HepG2 (cell line): Measurements from ENCODE around the gene WDR20. TPM values are rescaled to one million over a fixed set of nuclear protein-coding genes. Genes with fewer than 3 reads are reported as not detected.

Experiments used
- BRCA1 ChIP-seq: sonication (generic); formaldehyde crosslinking; IDR thresholded peaks from 2 replicates; pipeline ENCODE4 v1.4.0; 2020; ENCODE audit warnings: missing genetic modification reagents
- CENPT ChIP-seq: sonication (generic); formaldehyde crosslinking; IDR thresholded peaks from 2 replicates; pipeline ENCODE4 v1.8.0; 2022; ENCODE audit warnings: low read depth, mild to moderate bottlenecking, moderate library complexity, missing genetic modification reagents
- EED ChIP-seq: sonication (generic); formaldehyde crosslinking; IDR thresholded peaks from 2 replicates; pipeline ENCODE4 v1.5.0; 2020; ENCODE audit warnings: mild to moderate bottlenecking, missing genetic modification reagents
- GTF3A ChIP-seq: sonication (generic); formaldehyde crosslinking; conservative IDR thresholded peaks from 2 replicates; pipeline ENCODE4 v1.4.0; 2020; ENCODE audit warnings: mild to moderate bottlenecking, missing genetic modification reagents
- MEF2D ChIP-seq: sonication (generic); formaldehyde crosslinking; IDR thresholded peaks from 2 replicates; pipeline ENCODE4 v1.5.1; 2020; ENCODE audit warnings: mild to moderate bottlenecking, missing genetic modification reagents
- NFIC ChIP-seq: IDR thresholded peaks from 2 replicates; pipeline ENCODE4 v1.6.1; 2012; ENCODE audit warnings: mild to moderate bottlenecking, low read length, inconsistent platforms
- ZNF10 ChIP-seq: sonication (generic); formaldehyde crosslinking; IDR thresholded peaks from 2 replicates; pipeline ENCODE4 v1.4.0; 2020; ENCODE audit warnings: mild to moderate bottlenecking, low read depth, missing genetic modification reagents, borderline replicate concordance
- ZNF142 ChIP-seq: sonication (generic); formaldehyde crosslinking; IDR thresholded peaks from 2 replicates; pipeline ENCODE4 v1.4.0; 2020; ENCODE audit warnings: missing genetic modification reagents
- ZNF274 ChIP-seq: sonication (generic); formaldehyde crosslinking; IDR thresholded peaks from 2 replicates; pipeline ENCODE4 v1.5.1; 2020; ENCODE audit warnings: mild to moderate bottlenecking, missing genetic modification reagents
- polyA plus RNA-seq, 8 experiments: library from polyadenylated mRNA; depleted of rRNA in 3 of 8; stranded (reverse) in 7 of 8; unstranded in 1 of 8; fragments of >200 nt; fragmentation: Illumina TruSeq in 4 of 8; extraction: Trizol in 4 of 8; gene quantifications; 2 replicates each; pipeline versions ENCODE4 v1.2.1 to v1.2.3, GENCODE V29; 2011 to 2016; ENCODE audit warnings: low read depth in 4 of 8, missing spikeins in 1 of 8, mixed read lengths in 1 of 8; ENCODE audit not compliant: insufficient read depth in 1 of 8
- total RNA-seq, 5 experiments: library from RNA; depleted of rRNA; stranded (reverse); fragments of >200 nt; fragmentation: Illumina TruSeq; extraction: Trizol; gene quantifications; 2 replicates each; pipeline ENCODE4 v1.2.3, GENCODE V29; 2016; ENCODE audit warnings: low read depth in 1 of 5

Gene WDR20
- total and polyA plus RNA-seq, 2 of the 13 experiments (the other 11 are each of a cell fraction or from before 2014, with no cell fraction given), result 10.4 to 23.2 TPM

- TF ChIP-seq ZNF142 (CRISPR knock-in tag) (no peak), CENPT (CRISPR knock-in tag) (no peak), EED (CRISPR knock-in tag) (no peak), ZNF10 (CRISPR knock-in tag) (no peak), GTF3A (CRISPR knock-in tag) (no peak), NFIC (no peak), ZNF274 (CRISPR knock-in tag) (no peak), MEF2D (no peak), BRCA1 (CRISPR knock-in tag) (no peak)
These were observed 79.6 kb downstream of the WDR20 start (continued) for GRCh38 chr14:102219316-102219715.
